GM23338 (cell line): ENCODE results near the gene SYT11. TPM values are rescaled to one million over a fixed set of nuclear protein-coding genes. Genes with fewer than 3 reads are reported as not detected.

Source experiments
- ATAC-seq: fragments of 200-7000 bp; cut with Tn5 transposase; 3 replicates; pipeline ENCODE4 v1.9.1; 2020
- DNase-seq: peaks from one replicate; pipeline ENCODE4 v3.0.0-alpha.2; 2015; ENCODE audit warnings: low spot score
- H2AFZ ChIP-seq: fragments of 200-600 bp; sonication (generic); 2 replicates; pipeline ENCODE4 v1.8.0; 2016; ENCODE audit warnings: antibody characterized with exemption, mild to moderate bottlenecking, moderate library complexity
- H3F3A ChIP-seq: fragments of 200-600 bp; sonication (generic); replicated peaks from 2 replicates; pipeline ENCODE4 v1.8.0; 2017; ENCODE audit warnings: antibody characterized with exemption, mixed run types, low read depth
- H3K27ac ChIP-seq: fragments of 200-600 bp; sonication (generic); 2 replicates; pipeline ENCODE4 v1.6.1; 2016; ENCODE audit warnings: low read depth
- H3K27me3 ChIP-seq: fragments of 200-600 bp; sonication (generic); 2 replicates; pipeline ENCODE4 v1.8.0; 2016; ENCODE audit warnings: mild to moderate bottlenecking, mixed run types, moderate library complexity; ENCODE audit not compliant: insufficient read depth
- H3K36me3 ChIP-seq: fragments of 200-600 bp; sonication (generic); 2 replicates; pipeline ENCODE4 v1.8.0; 2016; ENCODE audit warnings: mild to moderate bottlenecking; ENCODE audit not compliant: insufficient read depth
- H3K4me1 ChIP-seq: fragments of 200-600 bp; sonication (generic); 2 replicates; pipeline ENCODE4 v1.8.0; 2016; ENCODE audit warnings: mild to moderate bottlenecking, moderate library complexity; ENCODE audit not compliant: insufficient read depth
- H3K4me2 ChIP-seq: fragments of 200-600 bp; sonication (generic); 2 replicates; pipeline ENCODE4 v1.7.1; 2017; ENCODE audit warnings: mixed run types
- H3K4me3 ChIP-seq: fragments of 200-600 bp; sonication (generic); 2 replicates; pipeline ENCODE4 v1.6.1; 2016; ENCODE audit warnings: mixed run types
- H3K79me2 ChIP-seq: fragments of 200-600 bp; sonication (generic); replicated peaks from 2 replicates; pipeline ENCODE4 v1.8.0; 2017; ENCODE audit warnings: mild to moderate bottlenecking; ENCODE audit not compliant: insufficient read depth
- H3K9me2 ChIP-seq: fragments of 200-600 bp; sonication (generic); 2 replicates; pipeline ENCODE4 v1.8.0; 2017; ENCODE audit not compliant: insufficient read depth
- H4K20me1 ChIP-seq: fragments of 200-600 bp; sonication (generic); replicated peaks from 2 replicates; pipeline ENCODE4 v1.8.0; 2017; ENCODE audit warnings: mild to moderate bottlenecking; ENCODE audit not compliant: insufficient read depth
- H3K27ac Mint-ChIP-seq: 2 replicates; pipeline ENCODE4 v1.8.0; 2020; ENCODE audit warnings: inconsistent platforms, mild to moderate bottlenecking, moderate library complexity, mixed read lengths
- H3K27me3 Mint-ChIP-seq: 3 replicates; pipeline ENCODE4 v1.8.0; 2022; ENCODE audit warnings: low read depth, mild to moderate bottlenecking, moderate library complexity, mixed read lengths, inconsistent platforms; ENCODE audit not compliant: insufficient read depth, poor library complexity
- H3K36me3 Mint-ChIP-seq: 3 replicates; pipeline ENCODE4 v1.8.0; 2021; ENCODE audit warnings: low read depth, mild to moderate bottlenecking, inconsistent platforms, moderate library complexity, mixed read lengths
- H3K4me1 Mint-ChIP-seq: 3 replicates; pipeline ENCODE4 v1.8.0; 2020; ENCODE audit warnings: mild to moderate bottlenecking, inconsistent platforms, mixed read lengths
- H3K4me3 Mint-ChIP-seq: 3 replicates; pipeline ENCODE4 v1.8.0; 2021; ENCODE audit warnings: moderate library complexity, mild to moderate bottlenecking, inconsistent platforms, mixed read lengths
- H3K9me3 Mint-ChIP-seq: 3 replicates; pipeline ENCODE4 v1.8.0; 2020; ENCODE audit warnings: moderate library complexity, mild to moderate bottlenecking, inconsistent platforms, mixed read lengths
- CREB1 ChIP-seq: fragments of 250-450 bp; sonication (Bioruptor Pico); IDR thresholded peaks from 2 replicates; pipeline ENCODE4 v1.5.0; 2020; ENCODE audit warnings: low read depth, mild to moderate bottlenecking, moderate library complexity
- ETS1 ChIP-seq: IDR thresholded peaks from 2 replicates; pipeline ENCODE4 v1.6.1; 2016; ENCODE audit warnings: antibody characterized with exemption
- EZH2 ChIP-seq: fragments of 200-600 bp; sonication (generic); IDR thresholded peaks from one replicate; pipeline ENCODE4 v1.8.0; 2017; ENCODE audit warnings: antibody characterized with exemption, mild to moderate bottlenecking, low read depth; ENCODE audit not compliant: unreplicated experiment
- EZH2phosphoT487 ChIP-seq: fragments of 200-600 bp; sonication (generic); IDR thresholded peaks from one replicate; pipeline ENCODE4 v1.8.1; 2018; ENCODE audit warnings: antibody characterized with exemption; ENCODE audit not compliant: unreplicated experiment
- JUNB ChIP-seq: IDR thresholded peaks from one replicate; pipeline ENCODE4 v1.6.1; 2016; ENCODE audit warnings: antibody characterized with exemption; ENCODE audit not compliant: unreplicated experiment
- NANOG ChIP-seq: IDR thresholded peaks from 2 replicates; pipeline ENCODE4 v1.6.1; 2016; ENCODE audit warnings: antibody characterized with exemption, borderline replicate concordance
- POLR2AphosphoS5 ChIP-seq: IDR thresholded peaks from 2 replicates; pipeline ENCODE4 v1.6.1; 2016; ENCODE audit warnings: antibody characterized with exemption, low read depth
- STAT1 ChIP-seq: IDR thresholded peaks from one replicate; pipeline ENCODE4 v1.6.1; 2016; ENCODE audit warnings: antibody characterized with exemption; ENCODE audit not compliant: unreplicated experiment
- ZNF114 ChIP-seq: fragments of 250-450 bp; sonication (Bioruptor Pico); IDR thresholded peaks from 2 replicates; pipeline ENCODE4 v1.5.0; 2020; ENCODE audit warnings: mild to moderate bottlenecking, moderate library complexity
- ZNF462 ChIP-seq: fragments of 250-450 bp; sonication (Bioruptor Pico); IDR thresholded peaks from 2 replicates; pipeline ENCODE4 v1.5.0; 2020; ENCODE audit warnings: mild to moderate bottlenecking, moderate library complexity
- polyA plus RNA-seq: library from polyadenylated mRNA; unstranded; fragments of >200 nt; fragmentation: Nextera tagmentation; extraction: Ambion mirVana; gene quantifications from 2 replicates; pipeline ENCODE4 v1.2.1, GENCODE V29; 2016
- total RNA-seq: library from RNA; depleted of rRNA; stranded (reverse); fragments of >200 nt; shearing (Covaris generic); gene quantifications from 2 replicates; pipeline ENCODE4 v1.2.3, GENCODE V29; 2014
- TF ChIP-seq, protein P1 (sequence below), 2 experiments: fragments of 200-600 bp in 1 of 2; sonication (generic) in 1 of 2; conservative IDR thresholded peaks; 2 replicates each; pipeline versions ENCODE4 v1.5.1 to v1.6.1; 2016 to 2017; ENCODE audit warnings: antibody characterized with exemption in 2 of 2, low read depth in 2 of 2, mild to moderate bottlenecking in 2 of 2, moderate library complexity in 1 of 2

Gene SYT11
- total and polyA plus RNA-seq, 2 experiments from 2014 or later = 3.9 to 15.9 TPM

DNA sequence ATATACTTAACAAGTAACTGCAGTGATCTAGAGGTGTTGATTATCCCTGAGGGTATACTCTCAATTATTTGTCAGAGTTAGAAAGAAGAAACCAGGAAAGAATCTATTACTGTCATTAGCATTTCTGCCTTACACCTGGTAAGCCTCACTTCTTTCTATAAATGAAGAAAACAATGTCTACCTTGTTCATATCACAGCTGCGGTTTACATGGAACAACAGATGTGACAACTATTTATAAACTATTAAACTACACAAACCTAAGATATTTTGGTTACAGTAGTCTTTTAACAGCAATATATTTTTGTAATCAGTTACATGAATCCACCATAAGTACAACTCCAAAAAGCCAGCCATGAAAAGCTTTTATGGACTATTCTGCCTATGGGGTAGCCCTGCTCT is 43.0 kb upstream of the SYT11 start:
- Mint-ChIP-seq H3K4me3 (no peak overlapping the region), H3K27ac (no peak overlapping the region), H3K9me3 (no peaks in the 10 kb centered on the region), H3K27me3 (no peaks in the 10 kb centered on the region), H3K36me3 (peaks cover 63% of the 10 kb centered on the region), H3K4me1 (no peaks in the 10 kb centered on the region)
- DNase-seq = no peak
- Histone ChIP-seq H3K27me3 (no peaks in the 10 kb centered on the region), H3K36me3 (peaks cover 48% of the 10 kb centered on the region), H4K20me1 (peaks cover 1% of the 10 kb centered on the region; the same call in 1 of the 2 replicates), H3K79me2 (no peaks in the 10 kb centered on the region), H3K4me2 (no peak overlapping the region), H3K27ac (no peak overlapping the region), H3K4me1 (no peaks in the 10 kb centered on the region), H3F3A (peaks cover 1% of the 10 kb centered on the region; the same call in 1 of the 2 replicates), H3K4me3 (no peak overlapping the region), H3K9me2 (no peaks in the 10 kb centered on the region), H2AFZ (no peak overlapping the region)
- no peak for ATAC-seq
- TF ChIP-seq STAT1 = no peak
- TF ChIP-seq, protein P1, sequence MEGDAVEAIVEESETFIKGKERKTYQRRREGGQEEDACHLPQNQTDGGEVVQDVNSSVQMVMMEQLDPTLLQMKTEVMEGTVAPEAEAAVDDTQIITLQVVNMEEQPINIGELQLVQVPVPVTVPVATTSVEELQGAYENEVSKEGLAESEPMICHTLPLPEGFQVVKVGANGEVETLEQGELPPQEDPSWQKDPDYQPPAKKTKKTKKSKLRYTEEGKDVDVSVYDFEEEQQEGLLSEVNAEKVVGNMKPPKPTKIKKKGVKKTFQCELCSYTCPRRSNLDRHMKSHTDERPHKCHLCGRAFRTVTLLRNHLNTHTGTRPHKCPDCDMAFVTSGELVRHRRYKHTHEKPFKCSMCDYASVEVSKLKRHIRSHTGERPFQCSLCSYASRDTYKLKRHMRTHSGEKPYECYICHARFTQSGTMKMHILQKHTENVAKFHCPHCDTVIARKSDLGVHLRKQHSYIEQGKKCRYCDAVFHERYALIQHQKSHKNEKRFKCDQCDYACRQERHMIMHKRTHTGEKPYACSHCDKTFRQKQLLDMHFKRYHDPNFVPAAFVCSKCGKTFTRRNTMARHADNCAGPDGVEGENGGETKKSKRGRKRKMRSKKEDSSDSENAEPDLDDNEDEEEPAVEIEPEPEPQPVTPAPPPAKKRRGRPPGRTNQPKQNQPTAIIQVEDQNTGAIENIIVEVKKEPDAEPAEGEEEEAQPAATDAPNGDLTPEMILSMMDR (conservative IDR thresholded peaks at IDR 0.05; ENCODE audit: low read depth in 2 of 2) = no peak

DNA sequence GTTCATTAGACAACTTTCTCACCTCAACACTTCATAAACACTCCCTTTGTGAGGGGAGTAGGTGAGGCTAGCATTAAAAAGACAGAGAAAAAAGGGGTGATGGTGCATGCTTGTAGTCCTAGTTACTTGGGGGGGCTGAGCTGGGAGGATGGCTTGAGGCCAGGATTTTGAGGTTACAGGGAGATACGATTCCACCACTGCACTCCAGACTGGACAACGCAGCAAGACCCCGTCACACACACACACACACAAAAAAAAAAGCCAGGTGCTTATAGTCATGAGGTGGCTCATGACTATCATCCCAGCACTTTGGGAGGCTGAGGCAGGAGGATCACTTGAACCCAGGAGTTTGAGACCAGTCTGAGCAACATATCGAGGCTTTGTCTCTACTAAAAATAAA is 31.9 kb upstream of the SYT11 start:
- DNase-seq = no peak
- Mint-ChIP-seq H3K4me1 (no peaks in the 10 kb centered on the region), H3K36me3 (peaks cover 35% of the 10 kb centered on the region), H3K27ac (no peak overlapping the region), H3K4me3 (no peak overlapping the region), H3K9me3 (no peaks in the 10 kb centered on the region; the same call in 2 of the 3 replicates), H3K27me3 (peaks cover 7% of the 10 kb centered on the region)
- Histone ChIP-seq H3K4me3 (no peak overlapping the region), H3K27ac (no peak overlapping the region), H3K4me2 (no peak overlapping the region), H2AFZ (no peak overlapping the region), H3K4me1 (no peaks in the 10 kb centered on the region), H4K20me1 (no peaks in the 10 kb centered on the region; the same call in none of the 2 replicates), H3K9me2 (no peaks in the 10 kb centered on the region), H3K79me2 (peaks cover 19% of the 10 kb centered on the region), H3K27me3 (no peaks in the 10 kb centered on the region), H3K36me3 (peaks cover 12% of the 10 kb centered on the region; the same call in 1 of the 2 replicates), H3F3A (no peaks in the 10 kb centered on the region)
- ATAC-seq = no peak
- TF ChIP-seq EZH2 = no peak
- no peak for TF ChIP-seq JUNB
- TF ChIP-seq ETS1 = no peak
- TF ChIP-seq STAT1 = no peak
- TF ChIP-seq NANOG = no peak
- no peak for TF ChIP-seq POLR2AphosphoS5
- TF ChIP-seq CREB1 (CRISPR knock-in tag) = no peak
- TF ChIP-seq ZNF462 = no peak
- no peak for TF ChIP-seq ZNF114 (CRISPR knock-in tag)
- TF ChIP-seq EZH2phosphoT487 = no peak
